ENCODE measurements around the gene PTPN18. TPM values are rescaled to one million over a fixed set of nuclear protein-coding genes. Genes with fewer than 3 reads are reported as not detected.

The PTPN18 gene
- total RNA-seq, 1 donor from 2014 or later = 14.5 TPM

DNA sequence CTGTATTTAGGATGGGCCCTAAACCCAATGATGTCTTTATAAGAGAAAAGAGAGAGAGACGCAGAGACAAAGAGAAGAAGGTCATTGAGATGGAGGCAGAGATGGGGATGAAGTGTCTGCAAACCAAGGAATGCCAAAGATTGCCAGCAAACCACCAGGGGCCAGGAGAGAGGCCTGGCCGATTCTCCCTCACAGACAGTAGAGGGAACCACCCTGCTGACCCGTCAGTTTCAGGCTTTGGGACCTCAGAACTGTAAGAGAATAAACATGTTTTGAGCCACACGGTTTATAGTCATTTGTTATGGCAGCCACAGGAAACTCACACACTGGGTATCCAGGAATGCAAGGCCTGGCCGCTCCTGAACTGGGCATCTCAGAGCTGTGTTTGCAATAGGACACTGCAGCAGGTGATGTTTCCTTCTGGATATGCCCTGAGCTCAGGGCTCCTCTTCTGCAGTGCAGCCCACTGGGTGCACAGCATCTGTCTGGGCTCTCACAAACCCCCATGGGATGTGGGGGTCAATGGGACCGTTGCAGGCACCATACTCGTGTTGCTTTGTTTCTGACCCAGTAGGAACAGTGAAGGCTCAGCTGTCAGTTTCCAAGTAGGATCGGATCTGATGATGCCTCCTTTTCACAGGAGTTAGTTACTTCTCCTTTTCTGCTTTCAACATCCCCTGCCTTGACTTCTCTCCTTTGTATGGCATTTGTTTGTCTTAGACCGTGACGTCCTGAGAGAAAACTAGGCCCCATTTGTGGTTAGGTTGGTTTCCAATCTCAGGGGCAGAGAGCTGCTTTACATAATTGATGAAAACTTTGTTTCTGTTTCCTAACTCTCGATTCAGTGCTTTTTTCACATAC lies 20.8 kb downstream of the PTPN18 start:
- Histone ChIP-seq H3K27me3 (ENCODE audit: control insufficient read depth, insufficient read depth, low read length) (no peaks in the 10 kb centered on the region), H3K4me3 (ENCODE audit: low read depth, low read length) (no peak overlapping the region), H3K36me3 (ENCODE audit: control insufficient read depth, insufficient read depth, low read length) (peaks cover 3% of the 10 kb centered on the region)
- TF ChIP-seq, protein P1, sequence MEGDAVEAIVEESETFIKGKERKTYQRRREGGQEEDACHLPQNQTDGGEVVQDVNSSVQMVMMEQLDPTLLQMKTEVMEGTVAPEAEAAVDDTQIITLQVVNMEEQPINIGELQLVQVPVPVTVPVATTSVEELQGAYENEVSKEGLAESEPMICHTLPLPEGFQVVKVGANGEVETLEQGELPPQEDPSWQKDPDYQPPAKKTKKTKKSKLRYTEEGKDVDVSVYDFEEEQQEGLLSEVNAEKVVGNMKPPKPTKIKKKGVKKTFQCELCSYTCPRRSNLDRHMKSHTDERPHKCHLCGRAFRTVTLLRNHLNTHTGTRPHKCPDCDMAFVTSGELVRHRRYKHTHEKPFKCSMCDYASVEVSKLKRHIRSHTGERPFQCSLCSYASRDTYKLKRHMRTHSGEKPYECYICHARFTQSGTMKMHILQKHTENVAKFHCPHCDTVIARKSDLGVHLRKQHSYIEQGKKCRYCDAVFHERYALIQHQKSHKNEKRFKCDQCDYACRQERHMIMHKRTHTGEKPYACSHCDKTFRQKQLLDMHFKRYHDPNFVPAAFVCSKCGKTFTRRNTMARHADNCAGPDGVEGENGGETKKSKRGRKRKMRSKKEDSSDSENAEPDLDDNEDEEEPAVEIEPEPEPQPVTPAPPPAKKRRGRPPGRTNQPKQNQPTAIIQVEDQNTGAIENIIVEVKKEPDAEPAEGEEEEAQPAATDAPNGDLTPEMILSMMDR (IDR thresholded peaks at IDR 0.05; ENCODE audit: insufficient read depth, low read length, severe bottlenecking) = peak; percentile 1
- FAIRE-seq (no peak), DNase-seq (ENCODE audit: low read depth) (no peak)

DNA sequence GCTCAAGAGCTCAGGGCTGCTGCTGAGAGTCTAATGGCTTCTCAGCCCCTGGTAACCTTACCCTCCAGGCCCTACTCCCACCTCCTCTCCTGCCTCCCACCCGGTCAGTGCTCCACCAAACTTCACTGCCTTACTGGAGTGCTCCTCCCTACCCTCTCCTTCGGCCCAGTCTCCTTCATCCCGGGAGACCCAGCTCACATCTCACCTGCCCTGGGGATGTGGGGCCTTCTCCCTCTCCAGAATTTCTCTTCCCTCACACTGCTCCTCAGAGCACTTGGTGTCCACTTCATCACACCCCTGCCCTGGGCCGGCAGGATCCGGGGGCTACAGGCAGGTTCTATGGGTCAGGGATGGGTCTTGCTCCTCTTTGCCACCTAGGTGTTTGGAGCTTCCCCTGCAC lies 21.6 kb downstream of the PTPN18 start:
- Histone ChIP-seq H3K36me3 (ENCODE audit: control insufficient read depth, insufficient read depth, low read length) (peaks cover 3% of the 10 kb centered on the region), H3K27me3 (ENCODE audit: control insufficient read depth, insufficient read depth, low read length) (no peaks in the 10 kb centered on the region), H3K4me3 (ENCODE audit: low read depth, low read length) (no peak overlapping the region)
- no peak for DNase-seq (ENCODE audit: low read depth)
- FAIRE-seq = no peak
- TF ChIP-seq, protein P1 (IDR thresholded peaks at IDR 0.05; ENCODE audit: insufficient read depth, low read length, severe bottlenecking) = no peak

DNA sequence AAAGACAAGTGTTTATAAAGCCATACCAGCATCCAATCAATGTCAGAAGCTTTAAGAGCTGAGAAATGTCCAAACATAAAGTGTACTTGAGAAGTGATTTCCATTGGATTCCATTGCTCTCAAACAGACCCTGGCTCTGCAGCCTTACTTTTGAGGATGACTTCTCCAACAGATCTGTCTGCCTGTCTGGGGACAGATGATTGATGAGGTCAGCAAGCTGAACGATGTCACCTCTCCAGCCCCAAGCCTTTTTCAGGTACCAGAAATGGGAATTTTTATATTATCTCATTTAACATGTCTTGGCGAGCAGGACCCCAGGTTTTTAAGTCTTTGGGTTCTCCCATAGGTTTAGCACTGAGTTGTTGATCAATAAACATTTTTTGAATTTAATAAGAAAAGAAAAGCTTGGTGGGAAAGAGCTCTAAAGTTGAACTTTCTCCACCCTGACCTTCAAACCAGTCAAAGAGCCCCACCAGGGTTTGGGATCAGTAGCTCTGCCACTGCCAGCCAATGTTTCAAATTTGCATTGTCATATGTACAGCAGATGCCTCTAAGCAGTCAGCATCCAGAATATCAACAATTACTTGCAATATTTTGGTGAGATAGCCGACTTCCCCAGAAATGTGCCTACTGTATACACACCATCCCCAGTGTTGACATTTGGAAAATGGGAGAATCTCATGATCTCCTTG lies 22.5 kb downstream of the PTPN18 start:
- DNase-seq (ENCODE audit: low read depth) (no peak), FAIRE-seq (no peak)
- TF ChIP-seq, protein P1 (IDR thresholded peaks at IDR 0.05; ENCODE audit: insufficient read depth, low read length, severe bottlenecking) = no peak
- Histone ChIP-seq H3K4me3 (ENCODE audit: low read depth, low read length) (no peak overlapping the region), H3K27me3 (ENCODE audit: control insufficient read depth, insufficient read depth, low read length) (no peaks in the 10 kb centered on the region), H3K36me3 (ENCODE audit: control insufficient read depth, insufficient read depth, low read length) (peaks cover 3% of the 10 kb centered on the region)

DNA sequence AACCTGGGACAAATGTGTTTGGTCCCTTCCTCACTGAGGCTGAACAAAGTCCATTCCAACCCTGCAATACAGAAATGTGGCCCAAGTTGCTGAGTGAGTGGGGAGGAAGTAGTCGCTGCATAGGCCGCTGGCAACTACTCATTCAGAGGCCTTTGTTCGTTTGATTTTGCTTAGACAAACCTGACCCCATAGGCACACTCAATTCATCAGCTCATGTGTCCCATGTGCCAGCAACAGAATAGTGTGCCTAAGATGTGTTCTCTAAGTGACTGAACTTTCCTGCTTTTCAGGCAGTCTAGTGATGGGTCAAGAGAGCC lies 23.0 kb downstream of the PTPN18 start:
- DNase-seq (ENCODE audit: low read depth) = no peak
- TF ChIP-seq, protein P1 (IDR thresholded peaks at IDR 0.05; ENCODE audit: insufficient read depth, low read length, severe bottlenecking) = no peak
- FAIRE-seq = no peak
- H3K27me3 ChIP-seq (ENCODE audit: control insufficient read depth, insufficient read depth, low read length) = no peaks in the 10 kb centered on the region
- H3K4me3 ChIP-seq (ENCODE audit: low read depth, low read length) = no peak overlapping the region
- H3K36me3 ChIP-seq (ENCODE audit: control insufficient read depth, insufficient read depth, low read length) = peaks cover 3% of the 10 kb centered on the region

DNA sequence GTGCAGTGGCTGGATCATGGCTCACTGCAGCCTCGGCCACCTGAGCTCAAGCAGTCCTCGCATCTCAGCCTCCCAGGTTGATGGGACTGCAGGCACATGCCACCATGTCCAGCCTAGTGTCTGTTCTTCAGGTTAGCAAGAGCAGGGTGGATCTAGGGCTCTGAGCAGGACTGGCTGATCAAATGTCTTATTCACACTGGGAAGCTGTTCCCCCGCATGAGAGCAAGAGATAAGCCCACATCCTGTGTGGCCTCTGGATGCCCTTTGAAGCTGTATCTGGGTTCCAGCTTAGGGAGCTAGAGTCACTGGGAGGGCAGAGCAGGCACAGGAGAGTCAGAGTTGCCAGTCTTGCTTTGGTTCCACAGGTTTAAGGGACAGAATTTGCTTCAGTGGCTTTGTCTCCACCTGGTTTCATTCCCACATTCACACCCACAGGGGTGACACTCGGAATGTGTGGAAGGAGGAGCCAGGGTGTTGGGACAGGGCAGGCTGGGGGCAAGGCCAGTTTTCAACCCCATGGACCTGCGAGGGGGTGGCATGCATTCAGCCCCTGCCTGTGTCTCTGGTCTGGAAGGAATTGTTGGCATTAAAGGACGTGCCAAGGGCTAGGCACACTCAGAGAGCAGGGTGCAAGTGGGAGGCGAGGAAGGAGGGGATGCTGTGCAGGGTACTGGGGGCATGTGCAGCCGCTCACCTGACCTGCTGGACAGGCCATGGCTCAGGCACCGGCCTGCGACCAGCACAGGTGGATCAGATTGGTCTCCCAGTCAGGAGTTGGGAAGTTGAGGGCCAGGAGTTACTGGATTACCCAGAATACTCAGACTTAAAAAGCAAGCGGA lies 24.5 kb downstream of the PTPN18 start:
- no peak for DNase-seq (ENCODE audit: low read depth)
- FAIRE-seq = no peak
- TF ChIP-seq, protein P1 (IDR thresholded peaks at IDR 0.05; ENCODE audit: insufficient read depth, low read length, severe bottlenecking) = no peak
- Histone ChIP-seq H3K36me3 (ENCODE audit: control insufficient read depth, insufficient read depth, low read length) (peaks cover 3% of the 10 kb centered on the region), H3K4me3 (ENCODE audit: low read depth, low read length) (no peak overlapping the region), H3K27me3 (ENCODE audit: control insufficient read depth, insufficient read depth, low read length) (no peaks in the 10 kb centered on the region)
